Panc1 (cell line): Measurements from ENCODE around the gene ZNF662. TPM values are rescaled to one million over a fixed set of nuclear protein-coding genes. Genes with fewer than 3 reads are reported as not detected.
A peak's percentile ranks its signal among the peaks of the same experiment; 100 is the strongest.

Experiments used
- ATAC-seq: fragments of 200-7000 bp; cut with Tn5 transposase; 2 replicates; pipeline ENCODE4 v1.9.1; 2020; ENCODE audit warnings: mild to moderate bottlenecking, moderate library complexity
- BruUV-seq: library from RNA; stranded (reverse); fragments of 400-500 nt; replicated peaks from 2 replicates; lab custom pipeline; 2021; lab: Mats Ljungman, UMichigan
- CTCF ChIA-PET: fragments of 300-600 bp; sonication (Branson Sonifier 250); formaldehyde crosslinking; loops from one replicate; lab custom pipeline; 2022; ENCODE audit warnings: antibody characterized with exemption; lab: Charles Lee
- POLR2A ChIA-PET: fragments of 300-600 bp; sonication (Branson Sonifier 250); formaldehyde crosslinking; loops from one replicate; lab custom pipeline; 2022; ENCODE audit warnings: antibody characterized with exemption; lab: Charles Lee
- DNase-seq: peaks from one replicate; pipeline ENCODE4 v3.0.0-alpha.2; 2010; ENCODE audit warnings: low read depth, low spot score
- H3K27ac ChIP-seq: 2 replicates; pipeline ENCODE4 v1.5.1; 2011; ENCODE audit warnings: mild to moderate bottlenecking, low read length, inconsistent platforms
- H3K27me3 ChIP-seq: fragments of 200-500 bp; sonication (Bioruptor generic); 2 replicates; pipeline ENCODE4 v1.6.0; 2014; ENCODE audit warnings: low read length, inconsistent platforms; ENCODE audit not compliant: control insufficient read depth, insufficient read depth
- H3K36me3 ChIP-seq: fragments of 200-500 bp; sonication (Bioruptor generic); 2 replicates; pipeline ENCODE4 v1.5.1; 2014; ENCODE audit warnings: inconsistent platforms, mild to moderate bottlenecking, low read length, moderate library complexity; ENCODE audit not compliant: control insufficient read depth, insufficient read depth
- H3K4me1 ChIP-seq: 2 replicates; pipeline ENCODE4 v1.5.1; 2011; ENCODE audit warnings: inconsistent platforms, mild to moderate bottlenecking, low read length, moderate library complexity; ENCODE audit not compliant: control insufficient read depth, insufficient read depth
- H3K4me3 ChIP-seq, 2 experiments: 2 replicates each; pipeline ENCODE4 v1.5.1; 2011 to 2012; ENCODE audit warnings: low read depth in 2 of 2, low read length in 2 of 2, mild to moderate bottlenecking in 2 of 2, inconsistent platforms in 1 of 2, moderate library complexity in 1 of 2
- H3K9me3 ChIP-seq: fragments of 200-500 bp; sonication (Bioruptor generic); 2 replicates; pipeline ENCODE4 v1.5.1; 2014; ENCODE audit warnings: low read depth, mild to moderate bottlenecking, inconsistent platforms, low read length, moderate library complexity; ENCODE audit not compliant: control insufficient read depth, insufficient read depth
- POLR2AphosphoS5 ChIP-seq: IDR thresholded peaks from 2 replicates; pipeline ENCODE4 v1.6.1; 2012; ENCODE audit warnings: mild to moderate bottlenecking, low read depth, low read length, moderate library complexity
- REST ChIP-seq, 2 experiments: IDR thresholded peaks; 2 replicates each; pipeline ENCODE4 v1.6.1; 2011 to 2012; ENCODE audit warnings: low read depth in 2 of 2, control low read depth in 1 of 2, low read length in 1 of 2, mild to moderate bottlenecking in 1 of 2, moderate library complexity in 1 of 2; ENCODE audit not compliant: insufficient read depth in 1 of 2
- SIN3A ChIP-seq: IDR thresholded peaks from 2 replicates; pipeline ENCODE4 v1.6.1; 2012; ENCODE audit warnings: low read depth, mild to moderate bottlenecking, low read length, moderate library complexity, borderline replicate concordance; ENCODE audit not compliant: insufficient read depth
- TCF7L2 ChIP-seq: IDR thresholded peaks from 2 replicates; pipeline ENCODE4 v1.6.1; 2011; ENCODE audit warnings: mild to moderate bottlenecking, low read depth, low read length, inconsistent platforms
- in situ Hi-C: cut with HindIII; loops from 2 replicates; pipeline ENCODE4 v1.10.0; 2016; ENCODE audit warnings: low sequenced_read_pairs, low pct_unique_long_range_greater_than_20kb
- intact Hi-C: fragments of 100-400 bp; cut with micrococcal nuclease; formaldehyde crosslinking; loops from one replicate; pipeline ENCODE4 v1.10.0; 2022; ENCODE audit not compliant: unreplicated experiment
- total RNA-seq: library from RNA; stranded (reverse); gene quantifications from one replicate; pipeline ENCODE4 v1.2.1, GENCODE V29; 2021; ENCODE audit not compliant: unreplicated experiment
- TF ChIP-seq, protein P1 (sequence below): fragments of 450-650 bp; IDR thresholded peaks from 2 replicates; pipeline ENCODE4 v1.5.1; 2017; ENCODE audit warnings: mild to moderate bottlenecking

Gene ZNF662
- total RNA-seq, 1 experiment from 2014 or later = not detected

GRCh38 chr3:42960282-42960681 lies 54.3 kb downstream of the ZNF662 start:
- no TSS peak for BruUV-seq
- Histone ChIP-seq H3K36me3 (no peaks in the 10 kb centered on the region), H3K27ac (no peak overlapping the region), H3K27me3 (peaks cover 2% of the 10 kb centered on the region; the same call in 1 of the 2 replicates), H3K4me3 (no peak overlapping the region), H3K9me3 (no peaks in the 10 kb centered on the region), H3K4me1 (no peaks in the 10 kb centered on the region)
- CTCF ChIA-PET = no interaction called here
- ATAC-seq (no peak), DNase-seq (no peak)
- TF ChIP-seq REST (IDR thresholded peaks at IDR 0.05; ENCODE audit: insufficient read depth in 1 of 2, low read depth in 2 of 2, low read length in 1 of 2) = peak; percentile 65 to 77; a peak in 3 of 4 replicates
- no peak for TF ChIP-seq SIN3A
- TF ChIP-seq TCF7L2 = no peak
- POLR2A ChIA-PET = no interaction called here
- in situ Hi-C loops = no loop called here
- intact Hi-C loops = loop anchor here (5.0 kb wide), 1 partner anchor 197 kb away; no protein-coding TSS in a partner anchor

GRCh38 chr3:42960786-42961185 lies 54.8 kb downstream of the ZNF662 start:
- TF ChIP-seq SIN3A = no peak
- TF ChIP-seq POLR2AphosphoS5 = no peak
- TF ChIP-seq REST (IDR thresholded peaks at IDR 0.05; ENCODE audit: insufficient read depth in 1 of 2, low read depth in 2 of 2, low read length in 1 of 2) = no peak
- TF ChIP-seq, protein P1, sequence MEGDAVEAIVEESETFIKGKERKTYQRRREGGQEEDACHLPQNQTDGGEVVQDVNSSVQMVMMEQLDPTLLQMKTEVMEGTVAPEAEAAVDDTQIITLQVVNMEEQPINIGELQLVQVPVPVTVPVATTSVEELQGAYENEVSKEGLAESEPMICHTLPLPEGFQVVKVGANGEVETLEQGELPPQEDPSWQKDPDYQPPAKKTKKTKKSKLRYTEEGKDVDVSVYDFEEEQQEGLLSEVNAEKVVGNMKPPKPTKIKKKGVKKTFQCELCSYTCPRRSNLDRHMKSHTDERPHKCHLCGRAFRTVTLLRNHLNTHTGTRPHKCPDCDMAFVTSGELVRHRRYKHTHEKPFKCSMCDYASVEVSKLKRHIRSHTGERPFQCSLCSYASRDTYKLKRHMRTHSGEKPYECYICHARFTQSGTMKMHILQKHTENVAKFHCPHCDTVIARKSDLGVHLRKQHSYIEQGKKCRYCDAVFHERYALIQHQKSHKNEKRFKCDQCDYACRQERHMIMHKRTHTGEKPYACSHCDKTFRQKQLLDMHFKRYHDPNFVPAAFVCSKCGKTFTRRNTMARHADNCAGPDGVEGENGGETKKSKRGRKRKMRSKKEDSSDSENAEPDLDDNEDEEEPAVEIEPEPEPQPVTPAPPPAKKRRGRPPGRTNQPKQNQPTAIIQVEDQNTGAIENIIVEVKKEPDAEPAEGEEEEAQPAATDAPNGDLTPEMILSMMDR = no peak
- TF ChIP-seq TCF7L2 = no peak
- intact Hi-C loops (loop anchor here (5.0 kb wide), 1 partner anchor 197 kb away; no protein-coding TSS in a partner anchor), in situ Hi-C loops (no loop called here)
- no TSS peak for BruUV-seq
- H3K36me3 ChIP-seq = no peaks in the 10 kb centered on the region
- no peak for ATAC-seq
- DNase-seq = no peak
- H3K4me3 ChIP-seq = no peak overlapping the region
- H3K4me1 ChIP-seq = no peaks in the 10 kb centered on the region
- CTCF ChIA-PET = interaction anchor here (0.6 to 0.9 kb wide), 2 partner anchors 155 to 1238 kb away, joined by 7 to 8 read pairs; no protein-coding TSS in a partner anchor
- no peaks in the 10 kb centered on the region for H3K9me3 ChIP-seq
- peaks cover 2% of the 10 kb centered on the region; the same call in 1 of the 2 replicates for H3K27me3 ChIP-seq
- H3K27ac ChIP-seq = no peak overlapping the region
- POLR2A ChIA-PET = no interaction called here
